NCI-H774 (cell line): ENCODE data around the gene DHDH.

Experiments
- DNase-seq: peaks from one replicate; lab custom pipeline; 2025; lab: John Stamatoyannopoulos, UW

Gene DHDH

GRCh38 chr19:48992581-48993174, 59.2 kb downstream of the DHDH start:
- DNase-seq: no peak

- DNase-seq: peak; percentile 99
Observed at GRCh38 chr19:48993175-48994034, 59.9 kb downstream of the DHDH start, which contains the start of the genes GYS1 and RUVBL2. GYS1 (minus strand) TSS chr19:48993309; CDS start chr19:48993112, 197 bp downstream. RUVBL2 (plus strand) TSS chr19:48993887; CDS start chr19:48993912, 25 bp downstream.

GRCh38 chr19:48994035-48994386, 60.5 kb downstream of the DHDH start:
- DNase-seq: no peak
